OCI-LY1 (cell line): ENCODE results near the gene PTPRS.

ENCODE experiments used
- CTCF ChIP-seq: fragments of 200-600 bp; sonication (generic), shearing (Covaris generic); IDR thresholded peaks from 2 replicates; pipeline ENCODE4 v1.5.1; 2017; ENCODE audit warnings: mild to moderate bottlenecking, antibody characterized with exemption, low read length, moderate library complexity, mixed read lengths
- EZH2 ChIP-seq: fragments of 200-600 bp; sonication (generic), shearing (Covaris generic); IDR thresholded peaks from 2 replicates; pipeline ENCODE4 v1.8.0; 2017; ENCODE audit warnings: borderline replicate concordance, mixed run types, mild to moderate bottlenecking, antibody characterized with exemption, low read length, moderate library complexity, mixed read lengths

GRCh38 chr19:5291588-5292193, 48.9 kb downstream of the PTPRS start:
- no peak for TF ChIP-seq CTCF
- TF ChIP-seq EZH2: no peak
